ENCODE data around the gene FOXF1. TPM values are rescaled to one million over a fixed set of nuclear protein-coding genes. Genes with fewer than 3 reads are reported as not detected.
A peak's percentile ranks its signal among the peaks of the same experiment; 100 is the strongest.

The FOXF1 gene
- total and polyA plus RNA-seq, 12 donors, result 0.07 to 0.64 (median 0.27) TPM; not detected in 3

GRCh38 chr16:86549893-86550190 lies 39.5 kb downstream of the FOXF1 start:
- WGBS, 4 donors, result 84 to 99% (median 96%) methylated on average over 5 to 7 of the region's 7 CpGs; no CpG with 5 or more reads in 1 of the 4 donors

GRCh38 chr16:86550281-86550680 lies 40.0 kb downstream of the FOXF1 start:
- TF ChIP-seq CTCF (IDR thresholded peaks at IDR 0.05) (no peak), POLR2A (IDR thresholded peaks at IDR 0.05) (no peak)
- no peak overlapping the region for H3K27ac ChIP-seq
- 90 to 95% (median 93%) methylated on average over 4 to 5 of the region's 5 CpGs for WGBS, 4 donors
- no peak for DNase-seq
- intact Hi-C loops (cut with DNase I), result no loop called here
- no peak overlapping the region for H3K4me3 ChIP-seq
- H3K4me1 ChIP-seq (replicated peaks in 1 of 2), result peaks cover 7 to 8% of the 10 kb centered on the region in 2 donors
- H3K36me3 ChIP-seq (replicated peaks in 1 of 2), result peaks cover 0 to 21% of the 10 kb centered on the region in 2 donors
- no peaks in the 10 kb centered on the region for H3K9me3 ChIP-seq (replicated peaks in 1 of 3)
- H3K27me3 ChIP-seq, result no peaks in the 10 kb centered on the region

More at GRCh38 chr16:86549893-86550190, 39.5 kb downstream of the FOXF1 start:
- no peaks in the 10 kb centered on the region for H3K9me3 ChIP-seq (replicated peaks in 1 of 3)
- intact Hi-C loops (cut with DNase I), result no loop called here
- peaks cover 0 to 21% of the 10 kb centered on the region in 2 donors for H3K36me3 ChIP-seq (replicated peaks in 1 of 2)
- H3K27ac ChIP-seq, result no peak overlapping the region
- H3K4me3 ChIP-seq, result no peak overlapping the region
- H3K27me3 ChIP-seq, result no peaks in the 10 kb centered on the region
- TF ChIP-seq POLR2A (IDR thresholded peaks at IDR 0.05) (no peak), CTCF (IDR thresholded peaks at IDR 0.05) (no peak)
- no peak for DNase-seq
- H3K4me1 ChIP-seq (replicated peaks in 1 of 2), result peaks cover 7 to 8% of the 10 kb centered on the region in 2 donors

GRCh38 chr16:86553356-86553755 lies 43.0 kb downstream of the FOXF1 start:
- H3K27me3 ChIP-seq, result no peaks in the 10 kb centered on the region
- 92 to 97% (median 95%) methylated on average over 8 to 22 of the region's 22 CpGs for WGBS, 4 donors
- intact Hi-C loops (cut with DNase I), result no loop called here
- no peak overlapping the region for H3K4me3 ChIP-seq
- TF ChIP-seq CTCF (IDR thresholded peaks at IDR 0.05) (no peak), POLR2A (IDR thresholded peaks at IDR 0.05) (no peak)
- no peak for DNase-seq
- no peaks in the 10 kb centered on the region for H3K9me3 ChIP-seq (replicated peaks in 1 of 3)
- H3K27ac ChIP-seq, result no peak overlapping the region
- peaks cover 7 to 11% of the 10 kb centered on the region in 2 donors for H3K4me1 ChIP-seq (replicated peaks in 1 of 2)
- no peaks in the 10 kb centered on the region for H3K36me3 ChIP-seq (replicated peaks in 1 of 2)

GRCh38 chr16:86554599-86554916 lies 44.2 kb downstream of the FOXF1 start:
- TF ChIP-seq POLR2A (IDR thresholded peaks at IDR 0.05) (no peak), CTCF (IDR thresholded peaks at IDR 0.05) (no peak)
- 5 to 9% (median 6%) methylated on average over 10 of the region's 10 CpGs for WGBS, 4 donors
- H3K27ac ChIP-seq, result peak overlapping the region in 4 of 5 donors; percentile 64 to 90 (median 85)

More at GRCh38 chr16:86554599-86554916, 44.2 kb downstream of the FOXF1 start:
- DNase-seq, result no peak
- Histone ChIP-seq H3K9me3 (replicated peaks in 1 of 3) (no peaks in the 10 kb centered on the region), H3K36me3 (replicated peaks in 1 of 2) (no peaks in the 10 kb centered on the region), H3K4me1 (replicated peaks in 1 of 2) (peaks cover 7 to 11% of the 10 kb centered on the region in 2 donors), H3K27me3 (no peaks in the 10 kb centered on the region), H3K4me3 (peak overlapping the region; percentile 68 to 94 (median 90))
- intact Hi-C loops (cut with DNase I), result no loop called here
